ENCODE measurements around the gene RNASE8. TPM values are rescaled to one million over a fixed set of nuclear protein-coding genes. Genes with fewer than 3 reads are reported as not detected.
"Not testable (repeated sequence)": the region's sequence is repeated elsewhere in the genome, so short reads cannot be mapped to it uniquely, and the experiment has no call there.

The RNASE8 gene
- polyA plus RNA-seq, 1 donor, result not detected

DNA sequence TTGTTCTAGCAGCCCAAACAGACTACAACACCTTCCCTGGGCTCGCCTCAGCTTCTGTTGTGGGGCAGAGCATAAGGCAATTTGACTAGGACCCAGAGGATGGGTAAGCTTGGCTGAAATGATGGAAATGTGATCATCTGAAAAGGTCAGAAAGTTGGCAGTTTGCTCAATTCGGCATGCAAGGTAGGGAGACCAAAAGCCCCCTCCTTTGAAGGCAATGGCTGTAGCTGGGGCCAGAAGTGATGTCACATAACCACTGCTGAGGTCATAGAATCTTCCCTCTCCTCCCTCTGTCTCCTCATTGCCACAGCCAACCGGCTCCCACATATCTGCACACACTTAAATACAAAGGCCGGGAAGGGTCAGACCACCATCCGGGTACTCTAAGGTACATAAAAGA lies 27.7 kb upstream of the RNASE8 start, which contains the start of gene TPPP2:
Gene TPPP2 (plus strand): TSS at position 301 of the 400 bp plus-strand sequence. CDS start 365 bp downstream, outside the sequence.
- DNase-seq, result no peak

DNA sequence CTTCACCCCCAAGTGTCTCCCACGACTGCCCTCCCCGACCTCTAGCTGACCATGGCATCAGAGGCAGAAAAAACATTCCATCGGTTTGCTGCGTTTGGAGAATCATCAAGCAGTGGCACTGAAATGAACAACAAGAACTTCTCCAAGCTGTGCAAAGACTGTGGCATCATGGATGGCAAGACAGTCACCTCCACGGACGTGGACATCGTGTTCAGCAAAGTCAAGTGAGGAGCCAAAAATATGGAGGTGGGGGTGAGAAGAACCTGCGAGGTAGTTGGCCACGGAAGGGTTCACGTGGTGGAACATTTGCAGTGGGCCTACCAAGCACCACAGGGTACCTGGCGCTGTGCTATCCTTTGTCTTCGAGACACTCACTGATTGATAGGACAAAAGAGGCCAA lies 27.1 kb upstream of the RNASE8 start:
- DNase-seq, result no peak

DNA sequence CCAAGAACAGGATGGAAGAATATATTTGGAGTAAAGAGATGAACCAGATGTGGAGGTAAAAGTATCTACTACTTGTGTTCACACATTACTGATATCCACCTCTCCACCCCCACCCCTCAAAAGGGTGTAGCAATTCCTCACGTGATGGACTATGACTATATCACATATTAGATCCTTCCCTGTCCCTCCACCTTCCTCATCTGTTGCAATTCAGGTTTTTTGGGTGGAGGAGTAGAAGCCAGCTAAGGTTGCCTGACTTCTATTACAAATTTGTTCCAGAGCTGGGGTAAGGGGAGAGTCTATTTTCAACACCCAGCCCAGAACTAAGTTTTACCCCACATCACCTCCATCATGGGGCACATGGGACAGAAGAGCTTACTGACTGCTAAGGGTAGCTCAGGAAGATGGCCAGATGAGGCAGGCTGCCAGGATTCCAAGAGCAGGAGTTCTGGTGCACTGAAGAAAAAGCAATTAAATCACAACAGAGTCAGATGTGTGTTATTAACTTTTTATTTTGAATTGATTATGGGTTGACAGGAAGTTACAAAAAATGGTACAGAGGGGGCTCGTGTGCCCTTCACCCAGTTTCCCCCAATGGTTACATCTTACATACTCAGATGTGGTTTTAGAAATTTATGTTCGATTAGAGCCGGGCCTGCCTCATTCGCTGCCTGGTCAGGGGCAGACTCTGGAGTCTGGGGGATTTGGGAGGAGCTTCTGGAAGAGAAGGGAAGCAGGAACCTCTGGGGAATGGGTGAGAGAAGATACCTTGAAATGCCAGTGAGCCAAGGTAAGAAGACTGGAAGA lies 25.1 kb upstream of the RNASE8 start:
- no peak for DNase-seq

DNA sequence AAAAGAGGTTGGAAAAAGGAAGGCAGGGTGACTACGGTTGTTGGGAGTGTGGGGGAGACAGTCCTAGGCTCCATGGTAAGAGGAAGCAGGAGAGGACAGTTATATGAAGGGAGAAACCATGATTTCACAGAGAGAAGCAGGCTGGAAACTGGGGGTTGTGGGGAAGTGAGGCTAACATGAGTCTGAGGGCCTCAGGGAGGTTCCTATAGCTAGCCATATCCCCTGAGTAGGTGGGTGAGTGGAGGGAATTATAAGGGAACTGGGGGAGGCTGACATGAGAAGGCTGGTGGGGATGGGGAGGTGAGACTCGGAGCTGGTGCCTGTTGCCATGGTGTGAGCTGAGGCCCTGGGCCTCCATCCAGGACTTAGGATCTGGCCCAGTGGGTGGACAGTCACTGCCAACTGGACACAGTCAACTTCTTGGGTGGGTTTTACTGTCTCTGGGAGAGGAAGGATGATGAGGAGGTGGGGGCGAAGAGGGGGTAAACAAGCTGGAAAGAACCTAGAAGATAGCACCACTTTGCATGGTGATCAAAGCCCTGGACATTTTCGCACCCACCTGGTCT lies 24.4 kb upstream of the RNASE8 start:
- DNase-seq, result no peak

DNA sequence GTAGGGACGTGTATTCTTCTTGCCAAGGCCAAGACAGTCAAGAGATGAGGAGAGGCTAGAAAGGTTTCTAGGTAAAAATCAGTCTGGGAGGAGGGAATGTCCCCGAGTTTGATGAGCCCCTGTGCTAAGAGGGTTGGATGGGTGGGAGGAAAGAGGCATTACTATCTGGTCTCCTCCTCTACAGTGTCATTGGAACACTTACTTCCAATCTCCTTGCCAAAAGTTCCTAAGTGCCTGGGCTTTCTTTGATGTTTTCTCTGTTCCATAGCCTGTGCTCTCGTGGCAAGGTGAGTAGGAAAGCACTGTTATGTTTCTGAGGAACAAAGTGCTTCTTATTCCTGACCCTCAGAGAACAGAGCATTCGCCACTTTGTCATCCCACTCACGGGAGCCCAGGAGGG lies 22.9 kb upstream of the RNASE8 start, which contains the start of gene RNASE13:
Gene RNASE13 (minus strand): TSS at position 101 of the 400 bp plus-strand sequence. CDS start 519 bp downstream, outside the sequence.
- DNase-seq, result no peak

DNA sequence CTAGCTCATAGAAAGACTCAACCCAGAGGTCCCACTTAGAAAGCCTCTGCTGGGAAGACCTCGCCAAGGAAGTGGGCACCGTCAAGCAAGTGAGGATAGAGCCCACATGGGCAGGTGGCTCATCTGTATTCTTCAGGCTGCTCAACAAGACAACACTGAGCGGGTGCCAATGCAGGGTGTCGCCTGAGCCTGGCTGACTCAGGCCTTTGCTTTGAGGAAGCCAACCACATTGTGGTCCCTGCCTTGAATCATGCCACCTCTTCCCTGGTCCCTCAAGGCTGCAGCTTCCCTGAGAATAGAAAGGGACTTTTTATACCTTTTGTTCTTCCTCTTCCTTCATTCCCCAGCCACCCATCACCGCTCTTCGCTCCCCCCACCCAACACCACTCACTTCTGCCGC lies 20.9 kb upstream of the RNASE8 start:
- no peak for DNase-seq

DNA sequence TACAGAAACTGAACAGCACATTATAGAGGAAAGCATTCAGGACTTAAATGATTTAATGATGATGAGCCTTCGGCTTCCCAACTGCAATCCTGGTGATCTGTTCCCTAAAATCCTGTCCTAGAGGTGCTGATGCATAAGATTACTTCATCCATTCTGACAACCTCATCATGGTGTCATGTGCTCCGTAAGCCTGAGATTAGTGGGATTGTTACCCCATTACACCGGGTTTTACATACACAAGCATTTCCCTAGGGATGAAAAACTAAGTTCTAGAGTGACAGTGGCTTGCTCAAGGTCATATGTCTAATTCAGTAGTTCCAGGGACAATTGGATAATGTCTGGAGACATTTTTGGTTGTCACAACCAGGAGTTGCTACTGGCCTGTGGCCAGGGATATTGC lies 20.5 kb upstream of the RNASE8 start:
- no peak for DNase-seq

DNA sequence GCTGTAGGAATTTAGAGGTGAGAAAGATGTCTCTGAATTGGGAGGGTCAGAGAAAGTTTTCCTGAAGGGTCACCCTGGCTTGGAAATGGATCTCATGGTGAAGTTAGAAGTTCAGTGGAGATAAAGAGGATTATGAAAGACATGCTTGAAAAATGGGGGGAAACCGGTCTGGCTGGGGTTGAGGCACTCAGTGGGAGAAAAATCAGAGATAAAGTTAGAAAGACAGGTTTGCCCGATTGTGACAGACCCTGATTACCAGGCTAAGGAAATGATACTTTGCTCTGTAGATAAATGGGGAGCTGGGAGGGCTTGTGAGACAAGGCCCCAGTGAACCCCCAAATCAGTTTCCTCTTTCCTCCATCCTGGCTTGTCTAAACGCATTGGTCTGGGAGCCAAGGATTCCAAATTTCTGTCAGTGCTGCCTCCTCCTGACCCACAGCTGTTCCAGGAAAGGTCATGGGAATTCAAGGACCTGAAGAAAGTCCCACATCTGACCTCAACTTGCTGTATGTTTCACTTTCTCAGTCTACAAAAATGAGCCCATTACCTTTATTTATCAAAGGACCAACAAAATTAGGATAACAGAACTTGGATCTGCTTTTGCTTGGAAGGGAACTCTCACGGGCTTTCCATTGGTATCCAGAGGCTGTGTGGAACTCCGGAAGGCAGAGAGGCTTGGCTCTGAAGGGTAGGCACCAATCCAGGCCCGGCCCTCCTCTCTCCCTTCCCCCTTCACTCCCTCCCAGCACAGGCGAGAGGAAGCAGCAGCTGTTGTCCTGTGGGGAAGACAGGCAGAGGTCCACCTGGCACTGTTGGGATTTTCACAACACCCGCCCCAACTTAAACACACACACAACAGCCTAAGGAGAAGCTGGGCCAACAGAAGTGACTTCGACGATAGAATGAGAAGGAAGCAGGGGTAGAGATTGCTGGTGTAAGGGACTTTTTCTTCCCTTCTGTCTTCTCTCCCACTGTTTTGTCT lies 18.9 kb upstream of the RNASE8 start:
- DNase-seq, result no peak

DNA sequence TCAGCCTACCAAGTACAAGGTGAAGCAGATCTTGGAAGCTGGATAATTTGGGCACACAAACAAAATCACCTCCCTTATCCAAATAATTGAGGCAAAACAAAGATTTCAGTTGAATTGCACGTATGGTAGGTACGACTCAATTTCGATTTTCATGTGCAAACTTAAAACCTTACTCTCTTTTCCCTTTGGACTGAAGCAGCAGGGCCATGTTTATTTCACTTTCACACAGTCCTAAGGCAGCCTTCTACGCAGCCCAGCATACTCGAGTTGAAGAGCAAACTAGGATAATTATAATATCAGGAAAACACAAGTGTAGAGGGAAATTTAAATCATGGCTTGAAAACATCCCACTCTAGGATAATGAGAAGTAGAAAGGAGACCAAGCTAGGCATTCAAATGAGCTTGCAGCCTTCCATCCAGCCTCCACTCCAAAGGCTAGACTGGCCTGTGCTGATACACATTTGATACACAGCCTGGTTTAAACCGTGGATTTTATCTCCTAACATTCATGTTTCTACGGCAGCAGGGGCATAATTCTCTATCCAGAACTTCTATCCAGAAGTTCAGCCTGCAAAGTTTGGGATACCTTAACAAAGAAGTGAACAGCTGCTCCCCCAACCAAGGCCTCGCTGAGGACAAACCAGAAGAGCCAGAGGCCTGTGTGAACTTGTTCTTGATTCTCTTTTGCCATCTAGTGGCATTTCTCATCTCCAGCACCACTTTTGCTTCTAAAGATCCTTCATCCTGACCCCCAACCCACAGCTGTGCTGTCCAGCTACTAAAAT lies 17.8 kb upstream of the RNASE8 start:
- DNase-seq, result peak; percentile 80

DNA sequence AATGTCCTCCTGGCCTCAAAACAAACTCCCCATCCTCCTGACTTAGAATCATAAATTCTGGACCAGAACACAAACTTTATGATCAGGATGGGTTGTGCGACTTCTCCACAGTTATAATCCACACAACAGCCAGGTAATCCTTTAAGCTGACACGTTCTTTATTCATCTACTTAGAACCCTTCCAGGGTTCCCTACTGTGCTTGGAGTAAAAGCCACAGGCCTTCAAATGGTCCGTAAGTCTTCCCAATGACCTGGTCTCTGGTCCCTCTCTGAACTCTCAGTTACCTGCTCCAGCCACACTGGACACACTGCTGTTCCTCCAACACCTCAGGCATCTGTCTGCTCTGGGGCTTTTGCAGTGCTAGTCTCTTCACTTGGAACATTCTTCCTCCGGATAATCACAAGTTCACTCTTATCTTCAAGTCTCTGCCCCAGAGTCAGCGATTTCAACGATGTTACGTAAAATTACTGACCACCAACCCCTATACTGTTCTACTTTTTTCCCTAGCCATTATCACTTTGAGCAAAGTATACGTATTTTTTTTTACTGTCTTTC lies 17.2 kb upstream of the RNASE8 start:
- DNase-seq, result no peak

DNA sequence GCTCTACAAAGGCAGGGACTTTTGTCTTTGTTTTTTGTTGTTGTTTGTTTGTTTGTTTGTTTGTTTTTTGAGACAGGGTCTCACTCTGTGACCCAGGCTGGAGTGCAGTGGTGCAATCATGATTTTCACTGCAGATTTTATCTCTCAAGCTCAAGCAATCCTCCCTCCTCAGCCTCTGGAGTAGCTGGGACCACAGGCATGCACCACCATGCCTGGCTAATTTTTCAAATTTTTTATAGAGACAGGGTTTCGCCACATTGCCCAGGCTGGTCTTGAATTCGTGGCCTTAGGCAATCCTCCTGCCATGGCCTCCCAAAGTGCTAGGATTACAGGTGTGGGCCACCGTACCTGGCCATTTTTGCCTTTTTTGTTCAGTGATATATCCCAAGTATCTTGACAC lies 16.7 kb upstream of the RNASE8 start:
- not testable (repeated sequence) for DNase-seq

DNA sequence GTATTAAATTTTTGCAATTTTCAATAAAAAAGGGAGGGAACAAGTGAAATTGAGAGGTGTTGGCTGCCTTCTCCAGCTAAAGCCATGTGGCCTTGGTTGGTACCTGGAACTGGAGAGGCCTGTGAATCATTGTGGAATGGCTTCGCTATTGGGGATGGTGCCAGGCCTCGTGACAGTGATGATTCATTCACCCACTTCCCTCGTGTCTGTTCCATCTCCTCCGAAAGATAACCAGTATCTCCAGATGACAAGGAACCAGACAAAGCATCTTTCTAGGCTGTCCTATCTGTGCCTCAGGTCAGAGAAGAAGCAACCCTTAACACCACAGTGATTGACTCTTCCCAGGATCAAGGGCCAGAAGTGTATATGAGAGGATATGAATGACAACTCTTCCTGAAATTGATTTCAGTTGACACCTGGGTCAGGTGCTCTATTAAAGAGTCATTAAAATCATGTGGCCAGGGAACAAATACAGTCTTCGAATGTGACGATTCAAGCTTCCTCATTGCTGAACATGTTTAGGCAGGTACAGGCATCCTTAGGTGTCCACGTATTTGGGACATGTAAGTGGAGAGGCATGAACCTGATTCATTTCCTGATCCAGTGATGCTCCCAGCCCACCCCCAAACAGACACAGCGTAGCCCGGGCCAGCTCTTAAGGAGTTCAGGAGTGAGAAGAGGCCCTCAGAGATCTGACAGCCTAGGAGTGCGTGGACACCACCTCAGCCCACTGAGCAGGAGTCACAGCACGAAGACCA lies 15.8 kb upstream of the RNASE8 start, which contains the start of gene RNASE7:
Gene RNASE7 (plus strand): TSS at position 687 of the 758 bp plus-strand sequence. CDS start 631 bp downstream, outside the sequence.
- no peak for DNase-seq

DNA sequence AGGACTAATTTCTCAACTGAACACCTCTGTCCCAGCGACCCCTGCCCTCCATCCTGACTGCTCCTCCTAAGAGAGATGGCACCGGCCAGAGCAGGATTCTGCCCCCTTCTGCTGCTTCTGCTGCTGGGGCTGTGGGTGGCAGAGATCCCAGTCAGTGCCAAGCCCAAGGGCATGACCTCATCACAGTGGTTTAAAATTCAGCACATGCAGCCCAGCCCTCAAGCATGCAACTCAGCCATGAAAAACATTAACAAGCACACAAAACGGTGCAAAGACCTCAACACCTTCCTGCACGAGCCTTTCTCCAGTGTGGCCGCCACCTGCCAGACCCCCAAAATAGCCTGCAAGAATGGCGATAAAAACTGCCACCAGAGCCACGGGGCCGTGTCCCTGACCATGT lies 14.7 kb upstream of the RNASE8 start:
- DNase-seq, result no peak

DNA sequence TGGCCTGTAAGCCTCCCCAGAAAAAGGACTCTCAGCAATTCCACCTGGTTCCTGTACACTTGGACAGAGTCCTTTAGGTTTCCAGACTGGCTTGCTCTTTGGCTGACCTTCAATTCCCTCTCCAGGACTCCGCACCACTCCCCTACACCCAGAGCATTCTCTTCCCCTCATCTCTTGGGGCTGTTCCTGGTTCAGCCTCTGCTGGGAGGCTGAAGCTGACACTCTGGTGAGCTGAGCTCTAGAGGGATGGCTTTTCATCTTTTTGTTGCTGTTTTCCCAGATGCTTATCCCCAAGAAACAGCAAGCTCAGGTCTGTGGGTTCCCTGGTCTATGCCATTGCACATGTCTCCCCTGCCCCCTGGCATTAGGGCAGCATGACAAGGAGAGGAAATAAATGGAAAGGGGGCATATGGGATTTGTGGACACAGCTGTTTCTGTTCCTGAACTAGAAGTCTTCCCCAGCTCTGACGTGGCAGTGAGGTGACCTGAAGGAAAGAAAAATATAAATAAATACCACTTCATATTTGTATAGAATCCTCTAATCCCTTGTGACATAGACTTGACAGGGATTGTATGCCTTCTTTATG lies 14.1 kb upstream of the RNASE8 start:
- DNase-seq, result no peak

DNA sequence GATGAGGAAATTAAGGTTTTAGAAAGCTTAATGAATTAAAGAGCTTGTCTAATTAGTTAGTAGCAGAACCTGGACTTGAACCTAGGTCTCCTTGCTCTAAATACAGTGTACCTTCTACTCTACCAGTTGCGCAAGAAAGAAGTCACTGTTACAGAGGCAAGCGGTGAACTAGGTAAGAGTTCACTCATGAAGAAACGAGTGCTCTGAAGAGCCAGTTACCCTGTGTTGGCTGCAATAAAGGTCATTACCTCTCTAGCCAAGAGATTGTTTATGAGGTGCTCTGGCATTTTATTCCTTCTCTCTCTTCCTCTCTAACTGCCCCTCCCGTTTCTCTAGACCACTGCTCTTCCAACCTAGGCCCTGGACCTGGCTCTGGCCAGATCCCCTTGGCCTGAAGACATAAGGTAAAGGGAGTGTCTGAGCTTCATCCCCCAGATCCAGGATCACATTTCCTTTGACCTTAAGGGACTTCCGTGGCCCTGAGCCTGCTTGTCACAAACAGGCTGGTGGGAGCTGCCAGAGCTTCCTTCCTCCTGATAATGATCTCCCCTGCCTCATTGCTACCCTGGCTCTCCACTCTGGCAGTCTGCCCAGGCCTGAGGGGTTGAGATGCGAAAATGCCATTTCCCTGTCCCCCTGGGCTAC lies 13.5 kb upstream of the RNASE8 start:
- DNase-seq, result no peak

DNA sequence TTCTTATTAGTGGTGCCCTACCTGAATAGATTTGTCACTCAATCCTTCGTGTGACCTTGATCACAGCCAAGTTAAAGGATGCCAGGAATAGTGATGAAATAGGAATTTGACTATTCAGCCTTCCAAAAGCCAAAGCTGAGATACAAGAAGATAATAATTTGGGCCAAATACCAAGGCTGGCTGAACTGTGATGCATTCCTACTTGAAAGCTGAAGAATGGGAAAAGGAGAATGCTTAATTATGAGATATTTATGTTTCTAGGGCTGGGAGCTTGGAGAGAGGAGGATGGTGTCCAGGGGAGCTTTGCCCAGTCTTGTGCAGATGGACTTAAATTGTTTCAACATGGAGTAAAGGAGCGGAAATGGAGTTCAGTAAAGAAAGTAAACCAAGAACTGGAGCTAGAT lies 10.2 kb upstream of the RNASE8 start:
- no peak for DNase-seq

DNA sequence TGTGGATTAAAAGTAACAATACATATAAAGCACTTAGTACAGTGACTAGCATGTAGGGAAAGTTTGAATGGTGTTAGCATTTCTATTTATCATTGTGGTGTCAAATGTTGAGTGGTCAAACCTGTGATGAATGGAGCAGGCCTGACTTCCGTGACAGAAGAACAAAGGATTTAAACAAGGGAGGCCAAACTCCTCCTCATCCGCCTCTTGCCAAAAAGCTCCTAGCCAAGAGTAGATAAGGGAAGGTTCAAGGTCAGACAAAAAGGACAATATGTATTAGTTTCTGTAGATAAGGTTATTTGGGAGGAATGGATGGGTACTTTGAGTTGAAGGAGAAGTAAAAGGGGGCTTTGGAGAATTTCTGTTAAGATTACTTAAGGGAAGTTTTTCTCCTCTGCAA lies 9.0 kb upstream of the RNASE8 start:
- no peak for DNase-seq

DNA sequence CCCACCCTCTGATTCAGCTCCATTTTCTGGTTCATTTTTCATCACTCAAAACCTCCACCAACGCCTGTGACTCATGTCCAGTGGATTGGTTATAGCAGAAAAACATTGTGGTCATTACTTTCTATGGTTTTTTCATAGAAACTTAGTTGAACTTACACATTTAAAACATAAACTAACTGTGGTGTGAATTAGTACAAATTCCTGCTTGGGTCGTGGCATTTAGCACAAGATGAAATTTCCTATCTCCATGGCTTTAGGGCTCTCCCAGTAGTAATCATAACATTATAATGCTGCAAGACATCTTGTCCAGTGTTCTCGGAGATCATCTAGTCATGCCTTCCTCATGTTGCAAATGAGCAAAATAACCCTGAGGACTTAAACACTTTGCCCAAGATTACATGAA lies 8.3 kb upstream of the RNASE8 start:
- no peak for DNase-seq

DNA sequence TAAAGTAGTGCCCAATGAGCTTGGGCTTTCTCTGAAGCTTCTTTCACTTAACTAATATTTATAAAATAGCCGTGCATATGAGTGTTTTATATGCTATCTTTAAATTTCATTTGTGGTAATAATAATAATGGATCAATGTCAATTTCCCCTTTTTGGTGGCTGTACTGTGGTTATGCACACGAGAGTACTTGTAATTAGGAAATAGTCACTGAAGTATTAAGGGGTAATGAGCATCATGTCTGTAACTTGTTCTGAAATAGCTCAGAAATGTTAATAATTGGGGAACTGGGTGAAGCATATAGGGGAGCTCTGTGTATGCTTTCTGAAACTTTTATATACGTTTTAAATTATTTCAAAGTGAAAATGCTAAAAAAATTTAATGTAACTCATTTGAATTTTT lies 7.0 kb upstream of the RNASE8 start:
- no peak for DNase-seq
